SU-DHL-6 (cell line): ENCODE results near the gene CTCF.
A peak's percentile ranks its signal among the peaks of the same experiment; 100 is the strongest.

Source experiments
- H2AFZ ChIP-seq: fragments of 200-600 bp; sonication (generic); 2 replicates; pipeline ENCODE4 v1.6.1; 2014; ENCODE audit warnings: low read depth, mild to moderate bottlenecking, moderate library complexity, mixed read lengths, antibody characterized with exemption, low read length; ENCODE audit not compliant: severe bottlenecking
- H3F3A ChIP-seq: fragments of 200-600 bp; shearing (Covaris generic); 2 replicates; pipeline ENCODE4 v1.6.0; 2016; ENCODE audit warnings: antibody characterized with exemption, mild to moderate bottlenecking; ENCODE audit not compliant: insufficient read depth
- H3K27ac ChIP-seq: fragments of 200-600 bp; sonication (generic); 2 replicates; pipeline ENCODE4 v1.5.1; 2016; ENCODE audit warnings: low read depth, mild to moderate bottlenecking, low read length, moderate library complexity, mixed read lengths
- H3K27me3 ChIP-seq: fragments of 200-600 bp; sonication (generic), shearing (Covaris generic); 2 replicates; pipeline ENCODE4 v1.6.0; 2014; ENCODE audit warnings: mild to moderate bottlenecking, low read length
- H3K36me3 ChIP-seq: fragments of 200-600 bp; sonication (generic); 2 replicates; pipeline ENCODE4 v1.6.1; 2014; ENCODE audit warnings: mild to moderate bottlenecking, low read length, mixed read lengths
- H3K4me2 ChIP-seq: fragments of 300-600, 200-600 bp; shearing (Covaris generic), sonication (generic); 2 replicates; pipeline ENCODE4 v1.6.0; 2014; ENCODE audit warnings: low read length, low read depth, mild to moderate bottlenecking; ENCODE audit not compliant: poor library complexity, severe bottlenecking
- H3K4me3 ChIP-seq: fragments of 200-600 bp; sonication (generic); 2 replicates; pipeline ENCODE4 v1.5.1; 2014; ENCODE audit warnings: antibody characterized with exemption, low read length, mild to moderate bottlenecking, mixed read lengths; ENCODE audit not compliant: insufficient read depth, poor library complexity, severe bottlenecking
- H3K79me2 ChIP-seq: fragments of 200-600 bp; sonication (generic); 2 replicates; pipeline ENCODE4 v1.6.1; 2014; ENCODE audit warnings: mild to moderate bottlenecking, low read length, moderate library complexity; ENCODE audit not compliant: insufficient read depth
- H3K9ac ChIP-seq: fragments of 200-600 bp; sonication (generic); 2 replicates; pipeline ENCODE4 v1.7.0; 2014; ENCODE audit warnings: mild to moderate bottlenecking, low read length
- H3K9me2 ChIP-seq: fragments of 200-600 bp; sonication (generic); replicated peaks from 2 replicates; pipeline ENCODE4 v1.6.1; 2014; ENCODE audit warnings: low read length; ENCODE audit not compliant: insufficient read depth
- H3K9me3 ChIP-seq: fragments of 200-600 bp; sonication (generic); 2 replicates; pipeline ENCODE4 v1.6.1; 2014; ENCODE audit warnings: low read length, mixed read lengths; ENCODE audit not compliant: insufficient read depth
- H4K20me1 ChIP-seq: fragments of 200-600 bp; sonication (generic); 2 replicates; pipeline ENCODE4 v1.6.1; 2014; ENCODE audit warnings: low read depth, mild to moderate bottlenecking, antibody characterized with exemption, low read length, moderate library complexity, mixed read lengths
- CTCF ChIP-seq: fragments of 200-600 bp; sonication (generic); IDR thresholded peaks from one replicate; pipeline ENCODE4 v1.5.1; 2017; ENCODE audit warnings: antibody characterized with exemption, mild to moderate bottlenecking, low read length, moderate library complexity; ENCODE audit not compliant: insufficient read depth, poor library complexity, severe bottlenecking
- EZH2phosphoT487 ChIP-seq: fragments of 200-600 bp; sonication (generic), shearing (Covaris generic); conservative IDR thresholded peaks from 2 replicates; pipeline ENCODE4 v1.6.1; 2018; ENCODE audit warnings: mild to moderate bottlenecking, antibody characterized with exemption, low read length, moderate library complexity, mixed read lengths

Gene CTCF

GRCh38 chr16:67537636-67538591 lies 24.4 kb upstream of the CTCF start:
- Histone ChIP-seq H3K79me2 (no peaks in the 10 kb centered on the region), H3K9me2 (no peaks in the 10 kb centered on the region), H3K27ac (no peak overlapping the region), H3K9ac (peak overlapping the region; percentile 60), H4K20me1 (no peaks in the 10 kb centered on the region), H3F3A (peaks cover 5% of the 10 kb centered on the region; the same call in 1 of the 2 replicates), H3K4me3 (peak overlapping the region; percentile 61), H3K27me3 (no peaks in the 10 kb centered on the region), H3K9me3 (no peaks in the 10 kb centered on the region), H3K4me2 (peak overlapping the region; percentile 79), H3K36me3 (no peaks in the 10 kb centered on the region), H2AFZ (peak overlapping the region; percentile 77)
- no peak for TF ChIP-seq CTCF
- 0 out of 2 replicates have a peak, but pooled peaks have one; percentile 18 for TF ChIP-seq EZH2phosphoT487

- no peaks in the 10 kb centered on the region for H3K27me3 ChIP-seq
Observed at GRCh38 chr16:67538666-67539101, 23.6 kb upstream of the CTCF start.

GRCh38 chr16:67539271-67539670 lies 23.1 kb upstream of the CTCF start:
- no peak overlapping the region for H2AFZ ChIP-seq
- no peaks in the 10 kb centered on the region for H4K20me1 ChIP-seq
- no peak overlapping the region for H3K4me3 ChIP-seq
- TF ChIP-seq EZH2phosphoT487 = no peak
- no peak for TF ChIP-seq CTCF
- no peak overlapping the region for H3K27ac ChIP-seq
- no peaks in the 10 kb centered on the region for H3K79me2 ChIP-seq
- H3F3A ChIP-seq = peaks cover 5% of the 10 kb centered on the region; the same call in 1 of the 2 replicates
- H3K27me3 ChIP-seq = no peaks in the 10 kb centered on the region
- H3K36me3 ChIP-seq = no peaks in the 10 kb centered on the region
- no peak overlapping the region for H3K4me2 ChIP-seq
- H3K9me2 ChIP-seq = no peaks in the 10 kb centered on the region
- H3K9me3 ChIP-seq = no peaks in the 10 kb centered on the region
- H3K9ac ChIP-seq = no peak overlapping the region

More at GRCh38 chr16:67538666-67539101, 23.6 kb upstream of the CTCF start:
- H3K4me2 ChIP-seq = peak overlapping the region; percentile 79
- TF ChIP-seq CTCF (no peak), EZH2phosphoT487 (no peak)
- H3K27ac ChIP-seq = no peak overlapping the region
- H4K20me1 ChIP-seq = no peaks in the 10 kb centered on the region
- no peak overlapping the region for H3K9ac ChIP-seq
- H3K79me2 ChIP-seq = no peaks in the 10 kb centered on the region
- H2AFZ ChIP-seq = no peak overlapping the region
- H3K36me3 ChIP-seq = no peaks in the 10 kb centered on the region
- no peak overlapping the region for H3K4me3 ChIP-seq
- H3K9me2 ChIP-seq = no peaks in the 10 kb centered on the region
- H3K9me3 ChIP-seq = no peaks in the 10 kb centered on the region
- H3F3A ChIP-seq = peaks cover 5% of the 10 kb centered on the region; the same call in 1 of the 2 replicates
